GM18498 (cell line): ENCODE measurements around the gene RETN.

ENCODE experiments used
- ATAC-seq: cut with Tn5 transposase; IDR thresholded peaks from one replicate; pipeline ENCODE4 v1.9.1; 2021; ENCODE audit warnings: mild to moderate bottlenecking, moderate library complexity; ENCODE audit not compliant: unreplicated experiment

RETN gene

GRCh38 chr19:7681340-7682174 is 12.7 kb downstream of the RETN start:
- ATAC-seq, result peak; percentile 9

DNA sequence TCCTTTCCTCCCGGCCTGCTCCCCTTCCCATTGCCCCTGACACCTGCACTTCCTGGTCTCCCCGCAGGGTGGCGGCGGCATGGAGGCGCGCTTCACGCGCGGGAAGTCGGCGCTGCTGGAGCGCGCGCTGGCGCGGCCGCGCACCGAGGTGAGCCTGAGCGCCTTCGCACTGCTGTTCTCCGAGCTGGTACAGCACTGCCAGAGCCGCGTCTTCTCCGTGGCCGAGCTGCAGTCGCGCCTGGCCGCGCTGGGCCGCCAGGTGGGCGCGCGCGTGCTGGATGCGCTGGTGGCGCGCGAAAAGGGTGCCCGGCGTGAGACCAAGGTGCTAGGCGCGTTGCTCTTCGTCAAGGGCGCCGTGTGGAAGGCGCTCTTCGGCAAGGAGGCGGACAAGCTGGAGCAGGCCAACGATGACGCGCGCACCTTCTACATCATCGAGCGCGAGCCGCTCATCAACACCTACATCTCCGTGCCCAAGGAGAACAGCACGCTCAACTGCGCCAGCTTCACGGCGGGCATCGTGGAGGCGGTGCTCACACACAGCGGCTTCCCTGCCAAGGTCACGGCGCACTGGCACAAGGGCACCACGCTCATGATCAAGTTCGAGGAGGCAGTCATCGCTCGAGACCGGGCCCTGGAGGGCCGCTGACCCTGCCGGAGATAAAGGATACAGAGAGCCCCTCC is 13.5 kb downstream of the RETN start:
- ATAC-seq, result no peak

DNA sequence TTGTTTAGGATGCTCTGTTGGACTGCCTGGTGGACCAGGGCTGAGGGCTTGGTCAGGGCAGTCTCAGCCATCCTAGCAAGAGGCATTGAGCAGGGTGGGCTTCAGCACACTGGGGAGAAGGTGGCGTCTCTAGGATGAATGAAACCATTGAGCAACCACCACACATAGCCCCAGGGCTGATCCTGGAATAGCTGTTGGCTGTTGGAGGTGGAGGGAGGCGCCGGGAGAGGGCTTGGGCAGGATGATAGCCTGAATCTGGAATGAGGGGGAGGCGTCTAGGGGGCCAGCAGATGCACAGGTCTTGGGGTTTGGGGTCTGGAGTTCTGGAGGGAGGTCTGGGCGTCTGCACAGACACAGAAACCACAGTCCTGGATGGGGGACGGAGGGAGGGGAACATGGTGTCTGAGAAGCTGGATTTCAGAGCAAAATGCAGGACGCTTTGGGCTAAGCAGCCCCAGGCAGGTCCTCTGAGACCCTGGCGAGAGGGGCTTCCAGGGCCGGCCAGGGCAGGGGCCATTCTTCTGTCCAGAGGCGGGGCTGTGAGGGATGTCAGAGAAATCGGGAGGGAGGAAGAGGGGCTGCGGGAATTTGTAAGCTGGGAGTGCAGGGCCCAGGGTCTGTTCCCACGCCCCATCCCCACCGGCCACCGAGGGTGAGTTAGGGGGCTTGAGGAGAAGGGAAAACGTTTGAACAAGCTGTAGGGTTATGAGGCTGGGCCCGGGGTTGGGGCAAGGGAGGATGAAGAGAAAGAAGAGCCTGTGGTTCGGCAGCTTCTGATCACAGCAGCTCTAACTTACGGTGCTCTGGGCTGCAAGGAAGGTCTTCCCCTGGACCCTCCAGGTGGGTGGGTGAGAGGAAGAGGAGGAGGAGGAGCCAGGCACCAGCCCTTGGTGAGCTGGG is 16.9 kb downstream of the RETN start:
- no peak for ATAC-seq

DNA sequence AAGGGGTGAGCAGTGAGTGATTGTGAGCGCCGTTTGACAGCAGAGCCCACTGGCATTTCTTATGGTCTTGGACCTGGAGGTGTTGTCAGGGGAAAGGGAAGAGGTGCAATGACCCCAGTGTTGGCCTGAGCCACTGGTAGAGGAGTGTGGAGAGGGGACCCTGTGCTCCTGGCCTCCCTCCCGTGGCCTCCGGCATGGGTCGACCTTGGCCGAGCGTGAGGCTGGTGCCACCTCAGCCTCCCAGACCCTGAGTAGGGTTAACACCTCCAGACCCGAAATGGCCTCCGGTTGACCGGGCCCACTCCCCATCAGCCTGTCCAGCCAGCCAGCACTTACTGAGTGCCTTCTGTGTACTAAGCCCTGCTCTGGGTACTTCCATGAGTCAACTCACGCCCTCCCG is 18.3 kb downstream of the RETN start:
- no peak for ATAC-seq

GRCh38 chr19:7689165-7689564 is 20.3 kb downstream of the RETN start:
- ATAC-seq, result no peak

DNA sequence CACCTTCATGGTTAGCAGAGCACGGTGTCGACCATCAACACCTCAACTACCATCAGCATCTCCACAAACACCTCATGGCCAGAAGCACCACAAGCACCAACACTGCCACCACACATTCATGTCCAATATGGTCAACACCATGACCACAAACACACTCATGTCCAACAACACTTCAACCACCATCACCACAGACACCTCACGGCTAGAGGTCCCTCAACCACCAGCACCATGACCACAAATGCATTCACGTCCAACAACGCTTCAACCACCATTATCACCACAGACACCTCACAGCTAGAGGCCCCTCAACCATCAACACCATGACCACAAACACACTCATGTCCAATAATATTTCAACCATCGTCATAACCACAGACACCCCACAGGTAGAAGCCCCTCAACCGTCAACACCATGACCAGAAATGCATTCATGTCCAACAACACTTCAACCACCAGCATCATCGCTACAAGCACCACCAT is 22.0 kb downstream of the RETN start:
- no peak for ATAC-seq

- no peak for ATAC-seq
Measured at GRCh38 chr19:7691497-7691896, 22.6 kb downstream of the RETN start.

DNA sequence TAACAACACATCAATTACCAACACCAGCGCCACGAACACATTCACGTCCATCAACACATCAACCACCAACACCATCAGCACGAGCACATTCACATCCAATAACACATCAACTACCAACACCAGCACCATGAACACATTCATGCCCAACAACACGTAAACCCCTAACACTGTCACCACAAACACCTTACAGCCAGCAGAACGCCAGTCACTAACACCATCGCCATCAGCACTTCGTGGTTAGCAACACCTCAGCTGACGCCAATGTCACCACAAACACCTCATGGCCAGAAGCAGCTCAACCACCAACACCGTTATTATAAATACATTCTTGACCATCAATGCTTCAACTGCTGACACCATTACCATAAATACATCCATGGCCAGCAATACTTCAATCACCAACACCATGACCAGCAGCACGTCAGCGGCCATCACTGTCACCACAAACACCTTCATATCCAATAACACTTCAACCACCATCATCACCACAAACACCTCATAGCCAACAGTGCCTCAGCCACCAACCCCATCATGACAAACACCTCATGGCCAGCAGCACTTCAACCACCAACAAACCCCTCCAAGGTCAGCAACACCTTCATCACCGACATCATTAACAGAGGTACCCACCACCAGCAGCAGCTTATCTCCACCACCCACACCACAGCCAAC is 23.7 kb downstream of the RETN start:
- no peak for ATAC-seq

DNA sequence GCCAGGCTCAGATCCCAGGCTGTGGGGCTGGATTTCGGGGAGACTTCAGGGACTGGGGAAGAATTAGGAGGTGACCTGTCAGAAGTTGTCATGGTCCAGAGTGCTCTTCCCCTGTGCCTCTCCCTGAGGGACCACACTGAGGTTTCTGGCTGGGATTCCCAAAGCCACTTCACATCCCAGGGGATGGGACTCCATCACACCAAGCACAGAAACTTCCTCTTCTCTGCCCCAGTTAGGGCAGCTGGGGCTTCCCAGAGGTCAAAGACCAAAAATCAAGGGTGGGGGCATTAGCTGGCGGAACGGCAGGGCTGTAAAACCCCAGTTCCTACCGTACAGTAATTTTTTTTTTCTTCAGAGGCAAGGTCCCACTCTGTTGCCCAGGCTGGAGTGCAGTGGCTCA is 25.6 kb downstream of the RETN start:
- ATAC-seq, result no peak

- ATAC-seq, result no peak
Measured at GRCh38 chr19:7697721-7698287, 29.0 kb downstream of the RETN start.

- no peak for ATAC-seq
Measured at GRCh38 chr19:7698583-7698982, 29.7 kb downstream of the RETN start.

GRCh38 chr19:7699003-7699402 is 30.2 kb downstream of the RETN start:
- no peak for ATAC-seq

DNA sequence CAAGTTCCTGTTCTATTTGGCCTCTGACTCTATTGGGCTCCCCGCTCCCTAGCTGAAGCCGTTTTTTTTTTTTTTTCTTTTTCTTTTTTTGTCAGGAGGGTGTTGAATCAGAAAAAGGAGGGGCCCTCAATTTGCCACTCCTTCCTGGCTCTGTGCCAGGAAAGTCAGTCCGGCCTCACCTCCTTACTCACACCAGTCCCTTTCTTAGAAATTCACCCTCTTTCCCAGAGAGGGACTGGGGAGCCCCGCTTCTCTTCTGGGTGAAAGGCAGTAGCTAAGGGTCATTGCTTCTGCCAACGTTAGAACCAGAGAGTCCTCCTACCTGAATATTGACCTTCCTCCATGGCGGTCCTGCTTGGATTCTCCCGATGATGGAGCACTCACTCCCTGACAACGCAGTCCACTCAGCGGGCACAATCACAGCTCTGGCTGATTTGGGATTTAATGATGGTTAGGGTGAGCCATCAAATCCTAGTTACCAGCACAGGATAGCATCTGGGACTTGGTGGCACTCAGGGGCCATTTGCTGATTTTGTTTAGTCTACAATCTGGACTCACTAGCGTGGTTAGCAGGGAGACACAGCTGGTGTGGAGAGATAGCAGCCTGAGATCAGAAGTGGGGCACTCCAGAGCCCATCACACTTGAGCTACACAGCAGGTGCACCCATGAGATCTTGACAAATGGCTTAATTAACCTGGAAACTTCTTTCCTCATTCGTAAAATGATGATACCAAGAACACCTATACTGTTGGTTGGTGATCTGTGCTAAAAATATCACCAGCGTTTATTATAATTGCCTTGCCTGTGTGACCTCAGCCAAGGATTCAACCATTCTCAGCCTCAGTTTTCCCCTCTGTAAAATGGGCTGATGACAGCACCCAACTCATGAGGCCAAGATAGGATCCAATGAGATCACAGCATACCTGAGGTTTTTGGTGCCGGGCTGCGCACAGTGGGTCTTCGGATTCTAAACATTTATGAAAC is 30.9 kb downstream of the RETN start:
- ATAC-seq, result no peak

- ATAC-seq, result no peak
Measured at GRCh38 chr19:7701049-7701653, 32.3 kb downstream of the RETN start.

DNA sequence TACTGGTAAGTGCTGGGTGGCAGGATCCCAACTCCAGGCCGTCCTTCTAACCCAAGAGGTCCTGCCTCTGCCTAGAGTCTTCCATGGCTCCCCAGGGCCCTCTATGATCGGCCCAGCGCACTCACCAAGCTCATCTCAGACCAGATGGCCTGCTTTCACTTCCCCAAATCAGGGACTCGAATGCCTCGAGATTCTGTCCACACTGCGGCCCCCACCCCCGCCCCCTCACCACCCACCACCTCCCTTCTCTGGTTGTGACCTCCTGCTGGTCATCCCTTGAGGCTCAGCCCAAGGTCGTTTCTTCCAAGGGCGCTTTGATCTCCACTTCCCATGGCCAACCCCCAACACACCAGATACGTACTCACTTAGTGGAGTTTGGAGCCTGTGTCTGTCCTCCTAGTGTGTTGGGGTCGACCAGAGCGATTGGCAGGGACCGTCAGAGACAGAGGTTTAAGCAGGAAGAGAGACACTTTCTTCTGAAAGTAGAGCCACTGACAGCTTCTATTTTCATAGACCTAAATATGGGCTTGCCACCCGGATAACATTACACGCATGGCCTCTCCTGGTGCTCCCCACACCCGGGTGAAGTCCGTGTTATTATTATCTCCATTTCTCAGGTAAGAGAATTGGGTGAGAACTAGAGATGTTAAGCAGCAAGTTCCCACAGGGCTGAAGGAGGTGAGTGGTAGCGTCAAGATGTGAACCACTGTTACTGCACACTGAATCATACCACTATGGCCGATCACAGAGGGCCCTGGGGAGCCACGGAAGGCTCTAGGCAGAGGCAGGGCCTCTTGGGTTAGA is 33.0 kb downstream of the RETN start, which contains the start of gene FCER2:
Gene FCER2, minus strand, starts transcription at position 478 of the 804 bp plus-strand sequence. CDS start 2,371 bp downstream, outside the sequence.
- ATAC-seq, result peak; percentile 69

DNA sequence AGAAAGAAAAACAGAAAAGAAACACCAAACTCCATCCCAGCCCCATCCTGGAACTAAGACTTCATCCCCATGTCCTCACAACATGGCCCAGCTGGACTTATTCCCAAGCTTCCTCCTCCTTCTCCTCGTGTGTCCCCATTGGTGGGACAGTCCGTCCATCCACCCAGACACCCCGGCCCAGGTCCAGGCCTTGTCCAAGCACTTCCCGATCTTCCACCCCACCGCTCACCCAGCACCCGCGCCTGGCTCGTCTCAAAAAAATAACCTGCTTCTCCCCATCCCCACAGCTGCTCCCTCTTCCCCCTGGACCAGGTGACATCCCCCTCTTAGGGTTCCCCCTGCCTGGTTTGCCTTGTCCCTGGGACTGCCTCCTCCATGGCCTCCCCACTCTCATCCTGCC is 34.5 kb downstream of the RETN start:
- no peak for ATAC-seq

GRCh38 chr19:7704280-7705060 is 35.6 kb downstream of the RETN start:
- ATAC-seq, result no peak
